ENCODE data around the gene PRKN. TPM values are rescaled to one million over a fixed set of nuclear protein-coding genes. Genes with fewer than 3 reads are reported as not detected.

The PRKN gene
- polyA plus RNA-seq, 6 donors from 2014 or later, result 1.4 to 9.3 (median 3.6) TPM

DNA sequence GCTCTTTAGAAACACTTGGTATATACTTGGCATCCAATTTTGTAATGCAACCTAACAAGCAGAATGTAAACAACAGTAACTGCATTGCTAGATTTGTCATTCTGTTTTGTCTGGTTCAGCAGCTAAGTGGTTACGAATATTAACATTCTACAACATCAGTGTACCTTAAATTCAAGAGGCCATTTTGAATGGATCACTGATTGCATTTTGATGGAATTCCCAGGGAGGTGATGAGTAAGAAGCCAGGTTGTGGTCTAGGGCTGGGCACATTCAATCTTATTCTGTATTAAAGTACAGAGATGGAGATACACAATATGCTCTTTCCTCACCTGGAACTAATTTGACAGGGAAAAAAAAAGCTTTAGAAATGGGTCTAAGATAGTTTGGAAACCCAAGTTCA, 483.5 kb downstream of the PRKN start:
- Mint-ChIP-seq H3K36me3 (no peaks in the 10 kb centered on the region), H3K4me1 (no peaks in the 10 kb centered on the region), H3K27me3 (no peaks in the 10 kb centered on the region), H3K27ac (no peak overlapping the region), H3K9me3 (no peaks in the 10 kb centered on the region), H3K4me3 (no peak overlapping the region)
- DNase-seq (no peak), ATAC-seq (ENCODE audit: low read depth in 2 of 2) (no peak)

- no peak for DNase-seq
- Mint-ChIP-seq H3K4me1 (no peaks in the 10 kb centered on the region), H3K4me3 (no peak overlapping the region), H3K36me3 (no peaks in the 10 kb centered on the region), H3K27me3 (no peaks in the 10 kb centered on the region), H3K9me3 (no peaks in the 10 kb centered on the region), H3K27ac (no peak overlapping the region)
- no peak for ATAC-seq (ENCODE audit: low read depth in 2 of 2)
Measured at GRCh38 chr6:162242915-162243314, 484.7 kb downstream of the PRKN start.

DNA sequence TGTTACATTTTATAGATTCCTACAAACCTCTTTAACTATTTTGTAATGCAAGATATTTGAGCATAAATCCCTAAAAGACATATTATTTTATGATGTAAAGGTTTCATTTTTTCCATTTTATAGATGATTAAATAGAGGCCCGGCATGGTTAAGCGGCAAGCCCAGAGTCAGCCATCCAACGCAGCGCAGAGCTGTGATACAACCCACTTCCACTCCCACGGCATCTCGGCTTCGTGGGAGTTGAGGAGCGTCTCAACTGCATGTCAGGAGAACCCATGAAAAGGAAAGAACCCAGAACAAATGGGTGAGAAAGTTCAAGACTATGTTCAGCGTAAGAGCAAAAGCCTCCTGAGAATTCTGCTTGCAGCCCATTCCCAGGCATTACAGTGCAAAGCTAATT, 488.2 kb downstream of the PRKN start:
- Mint-ChIP-seq H3K27ac (no peak overlapping the region), H3K36me3 (no peaks in the 10 kb centered on the region), H3K9me3 (no peaks in the 10 kb centered on the region), H3K27me3 (no peaks in the 10 kb centered on the region), H3K4me3 (no peak overlapping the region), H3K4me1 (no peaks in the 10 kb centered on the region)
- DNase-seq (no peak), ATAC-seq (ENCODE audit: low read depth in 2 of 2) (no peak)

DNA sequence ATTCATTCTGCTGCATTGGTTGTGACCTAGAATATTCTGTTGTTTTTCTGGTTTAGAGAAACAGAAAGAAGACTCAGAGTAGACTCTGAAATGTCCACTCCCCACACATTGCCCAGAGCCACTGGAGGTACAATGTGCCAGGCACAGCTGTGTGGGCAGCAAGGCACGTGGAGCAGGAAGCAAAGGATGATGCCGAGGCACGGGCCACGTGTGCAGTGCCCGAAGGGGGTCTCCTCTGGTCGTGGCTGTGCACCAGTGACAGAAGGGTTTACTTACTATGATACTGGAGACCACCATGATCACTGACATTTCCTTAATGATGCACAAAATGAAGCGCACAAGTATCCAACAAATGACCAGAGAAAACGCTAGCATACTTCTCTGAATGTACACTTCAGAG, 488.9 kb downstream of the PRKN start:
- Mint-ChIP-seq H3K27ac (no peak overlapping the region), H3K4me3 (no peak overlapping the region), H3K27me3 (no peaks in the 10 kb centered on the region), H3K36me3 (no peaks in the 10 kb centered on the region), H3K4me1 (no peaks in the 10 kb centered on the region), H3K9me3 (peaks cover 0 to 5% (median 0%) of the 10 kb centered on the region in 7 donors)
- DNase-seq (no peak), ATAC-seq (ENCODE audit: low read depth in 2 of 2) (no peak)

DNA sequence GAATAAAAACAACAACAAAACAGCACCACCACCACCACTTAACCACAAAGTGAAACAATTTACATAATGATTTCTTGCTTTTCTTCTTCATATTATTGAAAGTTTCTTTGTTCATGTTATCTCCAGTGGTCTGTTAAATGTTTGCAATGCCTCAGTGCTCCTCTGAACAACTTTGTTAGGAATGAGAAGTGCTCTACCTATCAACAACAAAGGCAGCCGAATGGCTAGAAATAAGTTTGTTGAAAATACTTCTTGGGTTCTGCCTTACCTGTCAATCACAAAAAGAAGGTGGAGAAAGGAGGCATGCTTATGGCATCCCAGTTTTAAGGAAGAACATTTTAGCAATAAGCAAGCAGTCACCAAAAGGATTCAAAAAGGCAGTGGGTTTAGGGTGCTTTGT, 490.2 kb downstream of the PRKN start:
- no peaks in the 10 kb centered on the region for H3K27me3 Mint-ChIP-seq
- H3K36me3 Mint-ChIP-seq, result no peaks in the 10 kb centered on the region
- no peak for ATAC-seq (ENCODE audit: low read depth in 2 of 2)
- no peaks in the 10 kb centered on the region for H3K4me1 Mint-ChIP-seq
- no peak overlapping the region for H3K27ac Mint-ChIP-seq
- no peak overlapping the region for H3K4me3 Mint-ChIP-seq
- DNase-seq, result no peak
- H3K9me3 Mint-ChIP-seq, result peaks cover 0 to 5% (median 0%) of the 10 kb centered on the region in 7 donors

DNA sequence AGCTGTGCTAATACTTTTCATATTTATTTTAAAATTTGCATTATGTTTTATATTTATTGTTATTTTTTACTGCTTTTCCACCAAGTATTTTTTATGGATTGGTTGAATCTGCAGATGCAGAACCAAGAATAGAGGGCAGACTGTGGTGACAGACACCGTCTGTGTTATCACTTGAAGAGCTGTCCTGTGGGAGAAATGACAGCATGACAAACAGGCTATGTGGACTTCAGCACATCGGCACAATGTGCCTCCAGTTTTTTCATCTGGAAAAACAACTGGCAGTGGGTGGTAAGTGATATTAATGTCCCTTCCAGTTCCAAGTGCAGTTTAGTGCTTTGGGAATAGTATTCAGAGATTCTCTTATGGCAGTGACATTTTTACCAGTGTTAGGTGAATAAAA, 492.9 kb downstream of the PRKN start:
- H3K9me3 Mint-ChIP-seq, result peaks cover 0 to 6% (median 2%) of the 10 kb centered on the region in 7 donors
- no peaks in the 10 kb centered on the region for H3K36me3 Mint-ChIP-seq
- no peaks in the 10 kb centered on the region for H3K27me3 Mint-ChIP-seq
- H3K4me1 Mint-ChIP-seq, result no peaks in the 10 kb centered on the region
- DNase-seq (no peak), ATAC-seq (ENCODE audit: low read depth in 2 of 2) (no peak)
- no peak overlapping the region for H3K27ac Mint-ChIP-seq
- no peak overlapping the region for H3K4me3 Mint-ChIP-seq

DNA sequence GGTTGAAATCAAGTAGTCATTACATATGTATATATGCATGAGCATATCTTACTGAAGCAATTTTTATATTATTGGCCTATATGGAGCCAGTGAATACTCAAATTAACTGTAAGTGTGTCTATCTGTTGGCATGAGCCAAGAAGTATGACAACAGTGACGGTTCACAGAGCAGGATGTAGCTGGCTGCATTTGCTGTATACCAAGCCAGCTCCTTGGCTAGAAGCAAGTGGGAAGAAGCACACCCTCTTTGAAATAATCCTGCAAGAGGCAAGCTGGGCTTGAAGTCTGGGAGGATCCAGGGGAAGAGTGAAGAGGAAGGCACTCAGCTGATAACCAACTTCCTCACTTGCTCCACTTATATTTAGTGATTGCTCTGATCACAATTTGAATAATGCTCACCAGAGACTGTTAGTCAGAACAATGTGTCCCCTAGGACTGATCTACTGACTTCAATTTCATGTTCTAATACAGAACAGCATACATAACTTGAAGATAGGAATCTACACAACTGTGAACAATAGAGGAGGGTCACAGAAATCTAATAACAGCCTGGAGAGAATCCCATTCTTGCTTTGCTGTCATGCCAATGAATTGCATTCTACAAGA, 497.3 kb downstream of the PRKN start:
- H3K27ac Mint-ChIP-seq, result peak overlapping the region in 1 of 6 donors; percentile 17
- H3K9me3 Mint-ChIP-seq, result peaks cover 0 to 14% (median 4%) of the 10 kb centered on the region in 7 donors
- ATAC-seq (ENCODE audit: low read depth in 2 of 2) (no peak), DNase-seq (no peak)
- no peak overlapping the region for H3K4me3 Mint-ChIP-seq
- H3K27me3 Mint-ChIP-seq, result no peaks in the 10 kb centered on the region
- H3K4me1 Mint-ChIP-seq, result no peaks in the 10 kb centered on the region
- H3K36me3 Mint-ChIP-seq, result no peaks in the 10 kb centered on the region

DNA sequence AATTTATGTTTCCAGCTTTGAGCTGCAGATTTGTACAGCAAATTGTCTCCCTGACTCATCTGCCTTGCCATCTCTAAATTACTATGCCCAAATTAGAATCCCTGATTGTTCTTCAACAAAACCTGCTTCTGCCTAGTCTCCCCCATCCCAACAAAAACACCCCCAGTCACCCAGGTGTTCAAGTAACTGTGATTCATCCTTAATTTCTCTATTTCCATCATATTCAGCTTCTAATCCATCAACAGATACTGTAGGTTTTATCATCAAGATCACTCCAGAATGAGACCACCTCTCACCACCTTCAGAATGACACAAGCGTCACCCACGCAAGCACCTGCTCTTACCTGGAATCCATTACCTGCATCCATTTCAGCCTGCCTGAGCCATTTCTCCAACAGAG, 498.5 kb downstream of the PRKN start:
- DNase-seq (no peak), ATAC-seq (ENCODE audit: low read depth in 2 of 2) (no peak)
- no peaks in the 10 kb centered on the region for H3K36me3 Mint-ChIP-seq
- H3K4me1 Mint-ChIP-seq, result no peaks in the 10 kb centered on the region
- H3K4me3 Mint-ChIP-seq, result no peak overlapping the region
- peaks cover 2 to 14% (median 4%) of the 10 kb centered on the region in 7 donors for H3K9me3 Mint-ChIP-seq
- no peak overlapping the region for H3K27ac Mint-ChIP-seq
- H3K27me3 Mint-ChIP-seq, result no peaks in the 10 kb centered on the region

GRCh38 chr6:162226803-162227202, 500.8 kb downstream of the PRKN start:
- peaks cover 0 to 10% (median 5%) of the 10 kb centered on the region in 7 donors for H3K9me3 Mint-ChIP-seq
- no peak for DNase-seq
- no peak for ATAC-seq (ENCODE audit: low read depth in 2 of 2)
- H3K4me1 Mint-ChIP-seq, result no peaks in the 10 kb centered on the region
- H3K36me3 Mint-ChIP-seq, result no peaks in the 10 kb centered on the region
- no peak overlapping the region for H3K4me3 Mint-ChIP-seq
- H3K27ac Mint-ChIP-seq, result no peak overlapping the region
- no peaks in the 10 kb centered on the region for H3K27me3 Mint-ChIP-seq

DNA sequence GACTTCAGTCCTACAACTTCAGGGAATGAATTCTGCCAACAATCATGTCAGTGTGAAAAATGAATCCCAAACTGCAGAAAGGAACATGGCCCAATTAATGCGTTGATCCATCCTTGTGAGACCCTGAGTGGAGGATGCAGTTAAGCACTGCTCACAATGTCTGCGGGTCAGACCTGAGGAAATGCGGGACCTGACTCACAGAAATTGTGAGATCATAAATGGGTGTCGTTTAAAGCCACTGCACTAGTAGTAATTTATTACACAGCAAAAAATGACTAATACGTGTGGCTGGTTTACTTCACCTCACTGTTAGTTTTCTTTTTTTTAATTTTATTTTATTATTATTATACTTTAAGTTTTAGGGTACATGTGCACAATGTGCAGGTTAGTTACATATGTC, 505.0 kb downstream of the PRKN start:
- no peaks in the 10 kb centered on the region for H3K27me3 Mint-ChIP-seq
- no peak overlapping the region for H3K4me3 Mint-ChIP-seq
- no peak for ATAC-seq (ENCODE audit: low read depth in 2 of 2)
- H3K9me3 Mint-ChIP-seq, result peaks cover 0 to 10% (median 5%) of the 10 kb centered on the region in 7 donors
- no peak for DNase-seq
- no peaks in the 10 kb centered on the region for H3K4me1 Mint-ChIP-seq
- H3K27ac Mint-ChIP-seq, result no peak overlapping the region
- H3K36me3 Mint-ChIP-seq, result no peaks in the 10 kb centered on the region

- no peak for ATAC-seq (ENCODE audit: low read depth in 2 of 2)
- peaks cover 0 to 10% (median 6%) of the 10 kb centered on the region in 7 donors for H3K9me3 Mint-ChIP-seq
- DNase-seq, result no peak
- H3K4me3 Mint-ChIP-seq, result no peak overlapping the region
- no peaks in the 10 kb centered on the region for H3K36me3 Mint-ChIP-seq
- no peaks in the 10 kb centered on the region for H3K4me1 Mint-ChIP-seq
- H3K27ac Mint-ChIP-seq, result no peak overlapping the region
- H3K27me3 Mint-ChIP-seq, result no peaks in the 10 kb centered on the region
Measured at GRCh38 chr6:162220876-162221275, 506.7 kb downstream of the PRKN start.

- ATAC-seq (ENCODE audit: low read depth in 2 of 2) (no peak), DNase-seq (no peak)
- no peaks in the 10 kb centered on the region for H3K36me3 Mint-ChIP-seq
- H3K4me1 Mint-ChIP-seq, result no peaks in the 10 kb centered on the region
- no peak overlapping the region for H3K27ac Mint-ChIP-seq
- H3K4me3 Mint-ChIP-seq, result no peak overlapping the region
- no peaks in the 10 kb centered on the region for H3K27me3 Mint-ChIP-seq
- peaks cover 0 to 6% (median 2%) of the 10 kb centered on the region in 7 donors for H3K9me3 Mint-ChIP-seq
Measured at GRCh38 chr6:162219266-162219665, 508.3 kb downstream of the PRKN start.

GRCh38 chr6:162217811-162218493, 509.6 kb downstream of the PRKN start:
- Mint-ChIP-seq H3K4me1 (no peaks in the 10 kb centered on the region), H3K36me3 (no peaks in the 10 kb centered on the region), H3K27me3 (no peaks in the 10 kb centered on the region), H3K4me3 (peak overlapping the region in 1 of 8 donors; percentile 6), H3K27ac (no peak overlapping the region), H3K9me3 (peaks cover 0 to 4% (median 3%) of the 10 kb centered on the region in 7 donors)
- DNase-seq (no peak), ATAC-seq (ENCODE audit: low read depth in 2 of 2) (no peak)

GRCh38 chr6:162217058-162217457, 510.5 kb downstream of the PRKN start:
- no peaks in the 10 kb centered on the region for H3K27me3 Mint-ChIP-seq
- H3K36me3 Mint-ChIP-seq, result no peaks in the 10 kb centered on the region
- no peak for DNase-seq
- no peak overlapping the region for H3K4me3 Mint-ChIP-seq
- no peaks in the 10 kb centered on the region for H3K4me1 Mint-ChIP-seq
- H3K27ac Mint-ChIP-seq, result no peak overlapping the region
- H3K9me3 Mint-ChIP-seq, result peaks cover 0 to 4% (median 3%) of the 10 kb centered on the region in 7 donors
- no peak for ATAC-seq (ENCODE audit: low read depth in 2 of 2)

Measured in naive B cell (primary cell).